K562 (cell line): ENCODE results near the gene NKD1. TPM values are rescaled to one million over a fixed set of nuclear protein-coding genes. Genes with fewer than 3 reads are reported as not detected.

Source experiments
- ATAC-seq: fragments of 200-7000 bp; cut with Tn5 transposase; 3 replicates; pipeline ENCODE4 v1.9.1; 2020; ENCODE audit warnings: moderate library complexity
- BruUV-seq: library from RNA; stranded (reverse); fragments of 400-500 nt; replicated peaks from 2 replicates; lab custom pipeline; 2021; lab: Mats Ljungman, UMichigan
- CTCF ChIA-PET: fragments of 300-600 bp; formaldehyde crosslinking; extraction: SDS; loops from one replicate; lab custom pipeline; 2021; ENCODE audit warnings: low intra/inter-chr PET ratio; lab: Yijun Ruan, JAX
- POLR2A ChIA-PET: fragments of 300-600, 350-650 bp; sonication (Branson Sonifier 250); formaldehyde crosslinking; extraction: SDS; loops from one replicate; lab custom pipeline; 2021; ENCODE audit warnings: antibody characterized with exemption, inconsistent platforms; lab: Yijun Ruan, JAX
- DNase-seq, 4 experiments: peaks; one replicate each; pipeline versions ENCODE4 v3.0.0 to v3.0.0-alpha.2; 2011 to 2018; ENCODE audit warnings: low spot score in 3 of 4, mixed read lengths in 3 of 4; ENCODE audit errors: extremely low read depth in 1 of 4
- FAIRE-seq: peaks from 2 replicates; lab custom pipeline; 2011; peaks lifted over from hg19 to GRCh38; lab: Jason Lieb, UNC
- H2AFZ ChIP-seq: 2 replicates; pipeline ENCODE4 v1.6.0; 2011; ENCODE audit warnings: low read depth, low read length, control low read depth, inconsistent platforms
- H3K27ac ChIP-seq: fragments of 200-600 bp; 3 replicates; pipeline ENCODE4 v1.8.0; 2011; ENCODE audit warnings: low read depth, mild to moderate bottlenecking, control low read depth, inconsistent platforms, low read length, moderate library complexity, mixed read lengths; ENCODE audit errors: extremely low read depth
- H3K27me3 ChIP-seq, 2 experiments: fragments of 300-600 bp in 1 of 2; 2 replicates in 1 of 2; 3 replicates in 1 of 2; pipeline versions ENCODE4 v1.6.0 to v1.8.0; 2011; ENCODE audit warnings: inconsistent platforms in 2 of 2, low read length in 2 of 2, mild to moderate bottlenecking in 1 of 2, mixed read lengths in 1 of 2, moderate library complexity in 1 of 2; ENCODE audit not compliant: control insufficient read depth in 2 of 2, insufficient read depth in 2 of 2
- H3K36me3 ChIP-seq: fragments of 300-600 bp; 3 replicates; pipeline ENCODE4 v1.8.0; 2011; ENCODE audit warnings: mild to moderate bottlenecking, low read length, inconsistent platforms; ENCODE audit not compliant: control insufficient read depth, insufficient read depth
- H3K4me1 ChIP-seq, 2 experiments: fragments of 200-600 bp in 1 of 2; replicated peaks in 1 of 2; 2 replicates in 1 of 2; 3 replicates in 1 of 2; pipeline versions ENCODE4 v1.5.1 to v1.8.0; 2011; ENCODE audit warnings: inconsistent platforms in 2 of 2, low read length in 2 of 2, mild to moderate bottlenecking in 1 of 2, mixed read lengths in 1 of 2, moderate library complexity in 1 of 2; ENCODE audit not compliant: control insufficient read depth in 2 of 2, insufficient read depth in 2 of 2
- H3K4me2 ChIP-seq: 2 replicates; pipeline ENCODE4 v1.6.1; 2011; ENCODE audit warnings: low read length, control low read depth, inconsistent platforms, mixed read lengths; ENCODE audit not compliant: insufficient read depth
- H3K4me3 ChIP-seq: fragments of 200-600 bp; sonication (generic), shearing (Covaris generic); 2 replicates; pipeline ENCODE4 v1.5.1; 2016; ENCODE audit warnings: control low read depth, inconsistent platforms
- H3K79me2 ChIP-seq: fragments of 200-600 bp; 3 replicates; pipeline ENCODE4 v1.8.0; 2011; ENCODE audit warnings: low read length, inconsistent platforms; ENCODE audit not compliant: control insufficient read depth, insufficient read depth
- H3K9ac ChIP-seq, 2 experiments: 2 replicates each; pipeline versions ENCODE4 v1.6.0 to v1.6.1; 2011; ENCODE audit warnings: low read depth in 2 of 2, low read length in 2 of 2, control low read depth in 1 of 2, inconsistent platforms in 1 of 2, mild to moderate bottlenecking in 1 of 2, mixed read lengths in 1 of 2; ENCODE audit not compliant: insufficient read depth in 1 of 2
- H3K9me1 ChIP-seq: one replicate; pipeline ENCODE4 v1.6.0; 2011; ENCODE audit warnings: inconsistent platforms, mild to moderate bottlenecking, low read length, moderate library complexity; ENCODE audit not compliant: control insufficient read depth, insufficient read depth
- H3K9me3 ChIP-seq: replicated peaks from 2 replicates; pipeline ENCODE4 v1.5.1; 2011; ENCODE audit warnings: low read depth, low read length, inconsistent platforms; ENCODE audit not compliant: control insufficient read depth, insufficient read depth
- H4K20me1 ChIP-seq: replicated peaks from 2 replicates; pipeline ENCODE4 v1.6.1; 2011; ENCODE audit warnings: low read length, inconsistent platforms, mixed read lengths; ENCODE audit not compliant: control insufficient read depth, insufficient read depth
- ATF4 ChIP-seq: fragments of 450-650 bp; formaldehyde crosslinking; IDR thresholded peaks from 2 replicates; pipeline ENCODE4 v1.4.0; 2022; ENCODE audit warnings: mild to moderate bottlenecking, moderate library complexity
- BRD9 ChIP-seq: fragments of 450-650 bp; IDR thresholded peaks from 2 replicates; pipeline ENCODE4 v1.6.1; 2018; ENCODE audit warnings: low read depth; ENCODE audit not compliant: partially characterized antibody
- CTCF ChIP-seq, 3 experiments: IDR thresholded peaks in 2 of 3; conservative IDR thresholded peaks in 1 of 3; 2 replicates each; pipeline ENCODE4 v1.5.1; 2011 to 2012; ENCODE audit warnings: low read length in 3 of 3, mild to moderate bottlenecking in 3 of 3, control low read depth in 2 of 3, improper control_type of control experiment in 1 of 3, inconsistent platforms in 1 of 3, low read depth in 1 of 3, mixed read lengths in 1 of 3, moderate library complexity in 1 of 3; ENCODE audit not compliant: insufficient read depth in 2 of 3
- FOXM1 ChIP-seq, 2 experiments: fragments of 450-650 bp in 1 of 2; sonication (generic) in 1 of 2; formaldehyde crosslinking in 1 of 2; IDR thresholded peaks; 2 replicates each; pipeline versions ENCODE4 v1.6.1 to v1.9.0; 2017 to 2022; ENCODE audit warnings: low read depth in 2 of 2, mild to moderate bottlenecking in 2 of 2, missing genetic modification reagents in 1 of 2, moderate library complexity in 1 of 2
- GMEB1 ChIP-seq: fragments of 250-450 bp; sonication (Bioruptor Pico); IDR thresholded peaks from 2 replicates; pipeline ENCODE4 v1.4.0; 2020; ENCODE audit warnings: mild to moderate bottlenecking
- RBM34 ChIP-seq: fragments of 200-400 bp; formaldehyde crosslinking; IDR thresholded peaks from 2 replicates; pipeline ENCODE4 v1.6.1; 2018; ENCODE audit warnings: low read length, borderline replicate concordance; ENCODE audit not compliant: insufficient read depth
- SMAD3 ChIP-seq: fragments of 450-650 bp; formaldehyde crosslinking; conservative IDR thresholded peaks from 2 replicates; pipeline ENCODE4 v1.4.0; 2020; ENCODE audit warnings: mild to moderate bottlenecking
- SNIP1 ChIP-seq: fragments of 450-650 bp; IDR thresholded peaks from 2 replicates; pipeline ENCODE4 v1.7.1; 2017; ENCODE audit warnings: low read depth, mild to moderate bottlenecking
- YBX1 ChIP-seq: fragments of 450-650 bp; IDR thresholded peaks from 2 replicates; pipeline ENCODE4 v1.7.1; 2016; ENCODE audit warnings: mild to moderate bottlenecking
- ZNF140 ChIP-seq: fragments of 250-450 bp; sonication (Bioruptor Pico); IDR thresholded peaks from 2 replicates; pipeline ENCODE4 v1.8.0; 2021; ENCODE audit warnings: moderate library complexity, mild to moderate bottlenecking, inconsistent platforms
- ZNF23 ChIP-seq: fragments of 250-450 bp; sonication (Bioruptor Pico); IDR thresholded peaks from 2 replicates; pipeline ENCODE4 v1.4.0; 2020; ENCODE audit warnings: mild to moderate bottlenecking
- ZNF445 ChIP-seq: fragments of 250-450 bp; sonication (Bioruptor Pico); IDR thresholded peaks from 2 replicates; pipeline ENCODE4 v1.4.0; 2020; ENCODE audit warnings: low read depth, mild to moderate bottlenecking, moderate library complexity
- WGBS: fragments of 100-300 bp; shearing (Covaris generic); methylation state at CpG from one replicate; pipeline ENCODE4 v1.1.6; 2016; ENCODE audit warnings: low coverage, mixed read lengths; ENCODE audit not compliant: insufficient coverage; ENCODE audit errors: missing lambda C conversion rate; 5-methylcytosine and 5-hydroxymethylcytosine counted together
- in situ Hi-C: fragments of 300-500 bp; cut with MboI; formaldehyde crosslinking; loops from 4 replicates; pipeline ENCODE4 v1.15.0; 2018; ENCODE audit warnings: inconsistent platforms, mixed read lengths
- intact Hi-C: fragments of 100-400 bp; cut with micrococcal nuclease; formaldehyde crosslinking; loops from 2 replicates; pipeline ENCODE4 v1.14.2; 2022
- polyA plus RNA-seq, 8 experiments: library from polyadenylated mRNA; depleted of rRNA in 4 of 8; stranded (reverse) in 5 of 8; unstranded in 3 of 8; fragments of >200 nt; fragmentation: Nextera tagmentation in 2 of 8; fragmentation: Illumina TruSeq in 1 of 8; extraction: Ambion mirVana in 2 of 8; extraction: Trizol in 1 of 8; gene quantifications; 2 replicates each; pipeline versions ENCODE4 v1.2.1 to v1.2.3, GENCODE V29; 2011 to 2014; ENCODE audit warnings: inconsistent platforms in 1 of 8, missing spikeins in 1 of 8
- total RNA-seq, 7 experiments: library from RNA; depleted of rRNA in 6 of 7; stranded (reverse); fragments of >200 nt in 6 of 7; fragmentation: Illumina TruSeq in 2 of 7; extraction: Trizol in 2 of 7; gene quantifications; 2 replicates each; pipeline versions ENCODE4 v1.2.1 to v1.2.3, GENCODE V29; 2011 to 2021; ENCODE audit warnings: low replicate concordance in 1 of 7

The NKD1 gene
- total and polyA plus RNA-seq, 9 of the 15 experiments (the other 6 are each of a cell fraction or from before 2014, with no cell fraction given): under 0.01 to 0.24 (median 0.04) TPM; not detected in 2

- no peaks in the 10 kb centered on the region for H4K20me1 ChIP-seq
- H3K9me3 ChIP-seq: 0 out of 2 replicates have a peak, but pooled peaks cover 2% of the 10 kb centered on the region
- 3% methylated on average over 6 of the region's 7 CpGs for WGBS
- no peak overlapping the region for H3K27ac ChIP-seq
- ATAC-seq: peak; percentile 74
- H3K4me1 ChIP-seq: no peaks in the 10 kb centered on the region
- in situ Hi-C loops (no loop called here), intact Hi-C loops (no loop called here)
- H3K9me1 ChIP-seq: no peaks in the 10 kb centered on the region
- no peak overlapping the region for H2AFZ ChIP-seq
- no peaks in the 10 kb centered on the region for H3K79me2 ChIP-seq
- ChIA-PET CTCF (no interaction called here), POLR2A (interaction anchor here (0.6 to 1.2 kb wide), 2 partner anchors 10 kb away, joined by 3 to 4 read pairs; no protein-coding TSS in a partner anchor)
- no peak for TF ChIP-seq FOXM1 (IDR thresholded peaks at IDR 0.05; ENCODE audit: low read depth)
- no peak for TF ChIP-seq FOXM1 (CRISPR knock-in tag; IDR thresholded peaks at IDR 0.05; ENCODE audit: low read depth)
- TF ChIP-seq CTCF (IDR thresholded peaks at IDR 0.05 in 2 of 3, conservative IDR thresholded peaks at IDR 0.05 in 1 of 3; ENCODE audit: insufficient read depth in 2 of 3, low read depth in 1 of 3, low read length in 3 of 3): peak; percentile 33 to 61 (median 44)
- no peaks in the 10 kb centered on the region for H3K36me3 ChIP-seq
- no peak overlapping the region for H3K9ac ChIP-seq
- H3K4me3 ChIP-seq: no peak overlapping the region
- peak; percentile 15 for FAIRE-seq
- H3K4me2 ChIP-seq: no peak overlapping the region
- DNase-seq: peak; percentile 11 to 39 (median 34)
- no TSS peak for BruUV-seq
- H3K27me3 ChIP-seq: peaks cover 0 to 20% of the 10 kb centered on the region in 2 experiments; a peak in 2 of 5 replicates
Observed at GRCh38 chr16:50677351-50677750, 129.2 kb downstream of the NKD1 start.

GRCh38 chr16:50678531-50678930 is 130.3 kb downstream of the NKD1 start:
- TF ChIP-seq ZNF140 (CRISPR knock-in tag) (no peak), GMEB1 (CRISPR knock-in tag) (no peak), YBX1 (no peak), RBM34 (no peak), SNIP1 (no peak), ATF4 (no peak), SMAD3 (no peak), BRD9 (no peak), ZNF23 (CRISPR knock-in tag) (no peak), ZNF445 (CRISPR knock-in tag) (no peak)
- no peak overlapping the region for H3K4me3 ChIP-seq
- H3K9me1 ChIP-seq: no peaks in the 10 kb centered on the region
- intact Hi-C loops (no loop called here), in situ Hi-C loops (no loop called here)
- no peak for DNase-seq
- H3K9me3 ChIP-seq: no peaks in the 10 kb centered on the region
- no peaks in the 10 kb centered on the region for H3K36me3 ChIP-seq
- no peaks in the 10 kb centered on the region for H3K79me2 ChIP-seq
- H3K9ac ChIP-seq: no peak overlapping the region
- ChIA-PET POLR2A (no interaction called here), CTCF (no interaction called here)
- H3K27me3 ChIP-seq: peaks cover 0 to 20% of the 10 kb centered on the region in 2 experiments; a peak in 2 of 5 replicates
- no peaks in the 10 kb centered on the region for H4K20me1 ChIP-seq
- H3K27ac ChIP-seq: no peak overlapping the region
- H3K4me1 ChIP-seq: no peaks in the 10 kb centered on the region
- no peak for FAIRE-seq
- H2AFZ ChIP-seq: no peak overlapping the region
- no TSS peak for BruUV-seq
- ATAC-seq: no peak
- WGBS: 0% methylated on average over 3 of the region's 3 CpGs
- H3K4me2 ChIP-seq: no peak overlapping the region
